Measurements from ENCODE around the gene NLGN1.

NLGN1 gene

DNA sequence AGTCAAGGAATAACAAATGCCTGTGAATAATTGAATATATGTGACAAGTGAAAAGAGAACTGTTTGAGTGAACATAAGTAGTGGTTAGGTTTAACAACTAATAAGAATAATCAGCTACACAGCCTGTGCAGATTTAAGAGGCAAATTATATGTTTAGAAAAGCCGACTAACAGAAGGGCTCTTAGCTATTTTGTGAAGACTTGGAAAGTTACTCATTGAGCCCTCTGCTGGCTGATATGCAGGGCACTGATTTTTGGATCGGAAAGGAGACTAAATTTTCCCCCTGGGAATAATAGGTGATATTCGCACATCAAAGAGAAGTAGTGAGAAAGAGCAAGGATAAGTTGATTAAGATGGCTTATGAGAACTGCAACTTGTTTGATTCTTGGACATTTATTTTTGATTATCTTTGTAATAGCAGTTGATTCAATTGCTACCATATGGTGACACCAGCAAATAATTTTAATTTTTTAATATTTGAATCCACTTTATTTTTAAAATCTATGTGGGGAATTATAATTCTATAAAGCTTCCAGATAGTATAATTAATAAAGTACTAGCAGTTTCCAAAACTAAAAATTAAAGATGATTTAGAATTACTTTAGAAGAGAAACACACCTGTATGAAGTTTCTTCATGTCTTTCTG lies 156.2 kb downstream of the NLGN1 start:
- H3K9ac ChIP-seq (ENCODE audit: low read length) = no peak overlapping the region

DNA sequence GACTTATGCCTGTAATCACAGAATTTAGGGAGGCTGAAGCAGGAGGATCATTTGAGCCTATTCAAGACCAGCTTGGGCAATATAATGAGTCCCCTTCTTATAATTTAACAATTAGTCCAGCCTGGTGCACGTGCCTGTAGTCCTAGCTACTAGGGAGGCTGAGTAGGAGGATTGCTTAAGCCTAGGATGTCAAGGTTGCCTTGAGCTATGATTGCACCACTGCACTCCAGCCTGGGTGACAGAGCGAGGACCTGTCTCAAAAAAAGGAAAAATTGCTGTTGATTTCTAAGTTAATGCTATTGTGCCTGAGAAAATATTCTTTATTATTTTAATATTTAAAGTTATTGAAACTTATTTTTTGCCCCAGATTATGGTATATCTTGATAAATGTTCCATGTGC lies 159.0 kb downstream of the NLGN1 start:
- no peaks in the 10 kb centered on the region for H3K9me3 ChIP-seq (ENCODE audit: control insufficient read depth, insufficient read depth, low read depth, low read length)
- no peak overlapping the region for H3K27ac ChIP-seq (ENCODE audit: low read depth, low read length)
- H3K36me3 ChIP-seq (ENCODE audit: control insufficient read depth, insufficient read depth, low read length) = no peaks in the 10 kb centered on the region
- no peaks in the 10 kb centered on the region; the same call in 1 of the 2 replicates for H3K4me1 ChIP-seq (ENCODE audit: control insufficient read depth, insufficient read depth, low read length)
- no peak overlapping the region for H3K9ac ChIP-seq (ENCODE audit: low read length)
- no peak overlapping the region for H3K4me3 ChIP-seq (ENCODE audit: low read depth, low read length)
- H3K27me3 ChIP-seq (ENCODE audit: control insufficient read depth, insufficient read depth, low read length) = no peaks in the 10 kb centered on the region

More for the DNA sequence above, 156.2 kb downstream of the NLGN1 start:
- Histone ChIP-seq H3K27ac (ENCODE audit: low read depth, low read length) (no peak overlapping the region), H3K36me3 (ENCODE audit: control insufficient read depth, insufficient read depth, low read length) (no peaks in the 10 kb centered on the region), H3K9me3 (ENCODE audit: control insufficient read depth, insufficient read depth, low read depth, low read length) (no peaks in the 10 kb centered on the region), H3K4me1 (ENCODE audit: control insufficient read depth, insufficient read depth, low read length) (no peaks in the 10 kb centered on the region; the same call in 1 of the 2 replicates), H3K27me3 (ENCODE audit: control insufficient read depth, insufficient read depth, low read length) (no peaks in the 10 kb centered on the region), H3K4me3 (ENCODE audit: low read depth, low read length) (no peak overlapping the region)

- H3K36me3 ChIP-seq (ENCODE audit: control insufficient read depth, insufficient read depth, low read length) = no peaks in the 10 kb centered on the region
- H3K9me3 ChIP-seq (ENCODE audit: control insufficient read depth, insufficient read depth, low read depth, low read length) = no peaks in the 10 kb centered on the region
- H3K9ac ChIP-seq (ENCODE audit: low read length) = no peak overlapping the region
- H3K27me3 ChIP-seq (ENCODE audit: control insufficient read depth, insufficient read depth, low read length) = no peaks in the 10 kb centered on the region
- H3K4me1 ChIP-seq (ENCODE audit: control insufficient read depth, insufficient read depth, low read length) = no peaks in the 10 kb centered on the region
- H3K27ac ChIP-seq (ENCODE audit: low read depth, low read length) = no peak overlapping the region
- H3K4me3 ChIP-seq (ENCODE audit: low read depth, low read length) = no peak overlapping the region
Measured at GRCh38 chr3:173567997-173568396, 170.5 kb downstream of the NLGN1 start.

DNA sequence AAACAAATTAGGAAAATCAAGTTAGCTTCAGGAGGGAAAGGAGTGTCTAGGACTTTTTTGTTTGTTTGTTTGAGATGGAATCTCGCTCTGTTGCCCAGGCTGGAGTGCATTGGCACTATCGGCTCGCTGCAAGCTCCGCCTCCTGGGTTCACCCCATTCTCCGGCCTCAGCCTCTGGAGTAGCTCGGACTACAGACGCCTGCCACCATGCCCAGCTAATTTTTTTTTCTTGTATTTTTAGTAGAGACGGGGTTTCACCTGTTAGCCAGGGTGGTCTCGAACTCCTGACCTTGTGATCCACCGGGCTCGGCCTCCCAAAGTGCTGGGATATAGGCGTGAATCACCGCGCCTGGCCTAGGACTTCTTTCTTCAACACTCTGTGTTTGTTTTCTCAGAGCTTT lies 171.1 kb downstream of the NLGN1 start:
- Histone ChIP-seq H3K27me3 (ENCODE audit: control insufficient read depth, insufficient read depth, low read length) (no peaks in the 10 kb centered on the region), H3K27ac (ENCODE audit: low read depth, low read length) (no peak overlapping the region), H3K4me1 (ENCODE audit: control insufficient read depth, insufficient read depth, low read length) (no peaks in the 10 kb centered on the region), H3K36me3 (ENCODE audit: control insufficient read depth, insufficient read depth, low read length) (no peaks in the 10 kb centered on the region), H3K9ac (ENCODE audit: low read length) (no peak overlapping the region), H3K9me3 (ENCODE audit: control insufficient read depth, insufficient read depth, low read depth, low read length) (no peaks in the 10 kb centered on the region), H3K4me3 (ENCODE audit: low read depth, low read length) (no peak overlapping the region)

GRCh38 chr3:173583496-173583895 lies 186.0 kb downstream of the NLGN1 start:
- Histone ChIP-seq H3K27me3 (ENCODE audit: control insufficient read depth, insufficient read depth, low read length) (peaks cover 9% of the 10 kb centered on the region), H3K4me3 (ENCODE audit: low read depth, low read length) (no peak overlapping the region), H3K27ac (ENCODE audit: low read depth, low read length) (no peak overlapping the region), H3K9me3 (ENCODE audit: control insufficient read depth, insufficient read depth, low read depth, low read length) (no peaks in the 10 kb centered on the region), H3K36me3 (ENCODE audit: control insufficient read depth, insufficient read depth, low read length) (no peaks in the 10 kb centered on the region), H3K4me1 (ENCODE audit: control insufficient read depth, insufficient read depth, low read length) (peaks cover 15% of the 10 kb centered on the region), H3K9ac (ENCODE audit: low read length) (no peak overlapping the region)

GRCh38 chr3:173584093-173584837 lies 186.7 kb downstream of the NLGN1 start:
- Histone ChIP-seq H3K4me3 (ENCODE audit: low read depth, low read length) (peak overlapping the region; percentile 63), H3K9ac (ENCODE audit: low read length) (peak overlapping the region; percentile 63)

DNA sequence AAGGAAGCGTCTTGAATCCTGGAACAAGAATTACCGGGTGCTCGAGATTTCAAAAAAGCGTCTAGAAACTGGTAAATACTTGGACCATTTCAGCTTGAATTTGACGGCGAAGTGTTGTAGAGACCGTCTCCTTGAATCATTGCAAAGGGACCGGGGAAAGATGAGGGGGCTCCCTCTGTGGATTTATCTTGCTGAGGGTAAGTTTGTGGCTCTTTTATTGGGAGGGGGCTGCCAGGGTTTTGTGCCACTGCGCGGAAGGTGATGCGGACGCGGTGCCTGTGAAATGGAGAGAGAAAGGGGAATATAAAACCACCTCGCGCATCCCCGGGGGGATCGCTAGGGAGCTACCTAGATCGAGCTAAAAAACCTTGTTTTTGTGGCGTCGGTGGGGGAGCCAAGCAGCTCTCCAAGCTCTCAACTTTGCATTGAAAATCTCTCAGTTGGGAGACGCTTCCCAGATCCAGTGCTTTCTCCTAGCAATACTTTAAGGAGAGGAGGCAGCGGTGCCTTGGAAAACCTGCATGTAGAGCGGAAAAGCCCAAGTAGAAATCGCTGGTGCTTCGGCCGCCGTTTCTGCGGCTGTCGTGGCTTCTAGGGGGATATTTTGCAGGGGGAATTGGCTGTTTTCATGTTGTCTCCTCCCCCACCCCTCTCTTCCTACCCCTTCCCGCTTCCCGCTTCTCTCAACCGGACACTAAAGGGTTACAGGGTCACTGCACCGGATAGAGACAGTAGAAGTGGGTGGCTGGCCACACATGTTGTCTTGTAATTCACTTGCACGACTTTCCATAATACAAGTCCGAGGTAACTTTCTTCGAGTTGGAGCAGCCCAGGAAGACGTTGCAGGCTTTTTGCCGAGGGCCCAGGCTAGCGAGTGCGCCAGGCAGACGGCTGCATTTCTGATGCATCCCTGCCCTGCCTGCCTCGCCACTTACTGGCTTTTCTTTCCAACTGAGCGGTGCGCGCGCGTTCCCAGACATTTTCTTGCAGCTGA lies 187.6 kb downstream of the NLGN1 start:
- no peaks in the 10 kb centered on the region for H3K36me3 ChIP-seq (ENCODE audit: control insufficient read depth, insufficient read depth, low read length)
- H3K4me1 ChIP-seq (ENCODE audit: control insufficient read depth, insufficient read depth, low read length) = peaks cover 15% of the 10 kb centered on the region
- peak overlapping the region; percentile 63 for H3K9ac ChIP-seq (ENCODE audit: low read length)
- H3K27ac ChIP-seq (ENCODE audit: low read depth, low read length) = no peak overlapping the region
- H3K9me3 ChIP-seq (ENCODE audit: control insufficient read depth, insufficient read depth, low read depth, low read length) = no peaks in the 10 kb centered on the region
- H3K27me3 ChIP-seq (ENCODE audit: control insufficient read depth, insufficient read depth, low read length) = peaks cover 9% of the 10 kb centered on the region
- peak overlapping the region; percentile 63 for H3K4me3 ChIP-seq (ENCODE audit: low read depth, low read length)

More at GRCh38 chr3:173584093-173584837, 186.7 kb downstream of the NLGN1 start:
- Histone ChIP-seq H3K27me3 (ENCODE audit: control insufficient read depth, insufficient read depth, low read length) (peaks cover 9% of the 10 kb centered on the region), H3K9me3 (ENCODE audit: control insufficient read depth, insufficient read depth, low read depth, low read length) (no peaks in the 10 kb centered on the region), H3K36me3 (ENCODE audit: control insufficient read depth, insufficient read depth, low read length) (no peaks in the 10 kb centered on the region), H3K27ac (ENCODE audit: low read depth, low read length) (no peak overlapping the region), H3K4me1 (ENCODE audit: control insufficient read depth, insufficient read depth, low read length) (peaks cover 15% of the 10 kb centered on the region)

GRCh38 chr3:173586166-173586565 lies 188.6 kb downstream of the NLGN1 start:
- Histone ChIP-seq H3K36me3 (ENCODE audit: control insufficient read depth, insufficient read depth, low read length) (no peaks in the 10 kb centered on the region), H3K4me1 (ENCODE audit: control insufficient read depth, insufficient read depth, low read length) (peaks cover 15% of the 10 kb centered on the region), H3K9me3 (ENCODE audit: control insufficient read depth, insufficient read depth, low read depth, low read length) (no peaks in the 10 kb centered on the region), H3K27me3 (ENCODE audit: control insufficient read depth, insufficient read depth, low read length) (peaks cover 9% of the 10 kb centered on the region), H3K4me3 (ENCODE audit: low read depth, low read length) (peak overlapping the region; percentile 63), H3K27ac (ENCODE audit: low read depth, low read length) (no peak overlapping the region), H3K9ac (ENCODE audit: low read length) (no peak overlapping the region)

GRCh38 chr3:173587055-173587454 lies 189.5 kb downstream of the NLGN1 start:
- H3K36me3 ChIP-seq (ENCODE audit: control insufficient read depth, insufficient read depth, low read length) = no peaks in the 10 kb centered on the region
- H3K27me3 ChIP-seq (ENCODE audit: control insufficient read depth, insufficient read depth, low read length) = peaks cover 9% of the 10 kb centered on the region
- no peak overlapping the region for H3K9ac ChIP-seq (ENCODE audit: low read length)
- peaks cover 15% of the 10 kb centered on the region for H3K4me1 ChIP-seq (ENCODE audit: control insufficient read depth, insufficient read depth, low read length)
- no peaks in the 10 kb centered on the region for H3K9me3 ChIP-seq (ENCODE audit: control insufficient read depth, insufficient read depth, low read depth, low read length)
- no peak overlapping the region for H3K27ac ChIP-seq (ENCODE audit: low read depth, low read length)
- H3K4me3 ChIP-seq (ENCODE audit: low read depth, low read length) = no peak overlapping the region

DNA sequence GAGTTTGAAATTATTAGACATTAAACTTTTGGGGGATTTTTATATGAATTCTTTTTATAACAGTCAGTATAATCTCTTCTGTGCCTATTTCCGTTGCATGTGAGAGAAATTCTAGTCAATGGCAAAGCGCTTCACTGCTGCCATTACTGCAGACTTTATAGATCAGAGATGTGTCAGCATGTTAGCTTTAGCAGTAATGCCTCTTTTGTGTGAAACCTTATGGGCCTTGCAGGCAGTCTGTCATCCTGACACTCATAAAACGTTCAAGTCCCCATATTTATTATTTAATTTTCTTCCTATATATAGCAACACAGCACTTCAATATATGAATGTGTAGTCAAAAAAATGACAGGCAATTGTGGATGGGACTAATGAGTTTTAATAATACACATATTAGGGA lies 191.0 kb downstream of the NLGN1 start:
- H3K9me3 ChIP-seq (ENCODE audit: control insufficient read depth, insufficient read depth, low read depth, low read length) = no peaks in the 10 kb centered on the region
- H3K27ac ChIP-seq (ENCODE audit: low read depth, low read length) = no peak overlapping the region
- H3K27me3 ChIP-seq (ENCODE audit: control insufficient read depth, insufficient read depth, low read length) = peaks cover 9% of the 10 kb centered on the region
- H3K9ac ChIP-seq (ENCODE audit: low read length) = no peak overlapping the region
- peaks cover 12% of the 10 kb centered on the region for H3K4me1 ChIP-seq (ENCODE audit: control insufficient read depth, insufficient read depth, low read length)
- no peaks in the 10 kb centered on the region for H3K36me3 ChIP-seq (ENCODE audit: control insufficient read depth, insufficient read depth, low read length)
- H3K4me3 ChIP-seq (ENCODE audit: low read depth, low read length) = no peak overlapping the region

Measured in HUES6 (cell line).